IgD-negative memory B cell (primary cell): ENCODE measurements around the gene GRPEL2. TPM values are rescaled to one million over a fixed set of nuclear protein-coding genes. Genes with fewer than 3 reads are reported as not detected.
A peak's percentile ranks its signal among the peaks of the same experiment; 100 is the strongest.

Experiments used
- H3K27ac Mint-ChIP-seq, 3 donors: one replicate each; pipeline ENCODE4 v1.8.0; 2020 to 2022; ENCODE audit warnings: mild to moderate bottlenecking in 3 of 3, mixed read lengths in 3 of 3, moderate library complexity in 1 of 3
- H3K27me3 Mint-ChIP-seq: one replicate; pipeline ENCODE4 v1.8.0; 2021; ENCODE audit warnings: mixed read lengths
- H3K36me3 Mint-ChIP-seq: one replicate; pipeline ENCODE4 v1.8.0; 2020; ENCODE audit warnings: mild to moderate bottlenecking, mixed read lengths
- H3K4me1 Mint-ChIP-seq, 3 donors: one replicate each; pipeline ENCODE4 v1.8.0; 2020 to 2022; ENCODE audit warnings: mixed read lengths in 3 of 3, mild to moderate bottlenecking in 1 of 3
- H3K4me3 Mint-ChIP-seq, 4 donors: one replicate each; pipeline ENCODE4 v1.8.0; 2020 to 2022; ENCODE audit warnings: mild to moderate bottlenecking in 4 of 4, mixed read lengths in 4 of 4, moderate library complexity in 3 of 4
- H3K9me3 Mint-ChIP-seq, 3 donors: one replicate each; pipeline ENCODE4 v1.8.0; 2020 to 2021; ENCODE audit warnings: mixed read lengths in 3 of 3, mild to moderate bottlenecking in 1 of 3
- polyA plus RNA-seq: library from polyadenylated mRNA; unstranded; fragments of 300-500 nt; fragmentation: Illumina TruSeq; gene quantifications from one replicate; pipeline ENCODE4 v1.2.3, GENCODE V29; 2021

The GRPEL2 gene
- polyA plus RNA-seq, 1 donor from 2014 or later = 1.8 TPM

DNA sequence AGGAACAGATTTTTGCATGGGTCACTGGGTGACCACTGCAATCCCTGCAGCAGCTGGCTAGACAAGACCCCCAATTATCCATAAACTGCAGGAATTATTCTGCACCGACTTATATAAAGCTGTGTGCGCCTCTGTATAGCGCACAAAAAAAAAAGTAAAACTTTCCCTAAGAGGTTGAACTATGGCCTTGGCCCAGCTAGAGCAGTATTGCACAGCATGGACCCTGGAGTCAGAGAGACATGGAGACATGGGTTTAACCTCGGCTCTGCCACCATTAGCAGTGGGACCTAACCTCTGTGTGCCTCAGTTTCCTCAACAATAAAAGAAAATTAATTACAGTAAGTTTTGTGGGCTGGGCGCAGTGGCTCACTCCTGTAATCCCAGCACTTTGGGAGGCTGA, 17.1 kb upstream of the GRPEL2 start:
- no peaks in the 10 kb centered on the region for H3K4me1 Mint-ChIP-seq
- no peaks in the 10 kb centered on the region for H3K36me3 Mint-ChIP-seq
- no peak overlapping the region for H3K4me3 Mint-ChIP-seq
- no peaks in the 10 kb centered on the region for H3K9me3 Mint-ChIP-seq
- no peaks in the 10 kb centered on the region for H3K27me3 Mint-ChIP-seq
- no peak overlapping the region for H3K27ac Mint-ChIP-seq

- Mint-ChIP-seq H3K4me3 (no peak overlapping the region), H3K27me3 (peaks cover 2% of the 10 kb centered on the region), H3K27ac (no peak overlapping the region), H3K9me3 (no peaks in the 10 kb centered on the region), H3K36me3 (peaks cover 2% of the 10 kb centered on the region), H3K4me1 (no peaks in the 10 kb centered on the region)
These were observed 11.4 kb upstream of the GRPEL2 start for GRCh38 chr5:149333711-149334443.

- Mint-ChIP-seq H3K27ac (no peak overlapping the region), H3K4me1 (peaks cover 0 to 1% (median 0%) of the 10 kb centered on the region in 3 donors), H3K36me3 (peaks cover 2% of the 10 kb centered on the region), H3K4me3 (no peak overlapping the region), H3K9me3 (no peaks in the 10 kb centered on the region), H3K27me3 (peaks cover 2% of the 10 kb centered on the region)
These were observed 7.6 kb upstream of the GRPEL2 start for GRCh38 chr5:149337736-149338135.

DNA sequence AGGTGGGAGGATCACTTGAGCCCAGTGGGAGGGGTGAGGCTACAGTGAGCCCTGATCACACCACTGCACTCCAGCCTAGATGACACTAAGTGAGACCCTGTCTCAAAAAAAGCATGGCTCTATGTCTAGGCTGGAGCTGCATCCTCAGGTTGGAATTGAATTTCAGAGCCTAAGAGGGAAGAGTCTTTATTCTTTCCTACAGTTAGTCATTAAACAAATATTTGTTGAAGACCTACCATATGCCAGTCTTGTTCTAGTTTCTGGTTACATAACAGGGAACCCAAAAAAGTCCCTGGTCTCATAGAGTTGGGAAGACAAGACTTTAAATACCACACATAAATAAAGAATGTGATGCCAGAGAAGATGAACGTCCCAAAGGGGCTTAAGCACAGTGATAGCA, 6.9 kb upstream of the GRPEL2 start:
- H3K9me3 Mint-ChIP-seq = no peaks in the 10 kb centered on the region
- H3K36me3 Mint-ChIP-seq = peaks cover 2% of the 10 kb centered on the region

DNA sequence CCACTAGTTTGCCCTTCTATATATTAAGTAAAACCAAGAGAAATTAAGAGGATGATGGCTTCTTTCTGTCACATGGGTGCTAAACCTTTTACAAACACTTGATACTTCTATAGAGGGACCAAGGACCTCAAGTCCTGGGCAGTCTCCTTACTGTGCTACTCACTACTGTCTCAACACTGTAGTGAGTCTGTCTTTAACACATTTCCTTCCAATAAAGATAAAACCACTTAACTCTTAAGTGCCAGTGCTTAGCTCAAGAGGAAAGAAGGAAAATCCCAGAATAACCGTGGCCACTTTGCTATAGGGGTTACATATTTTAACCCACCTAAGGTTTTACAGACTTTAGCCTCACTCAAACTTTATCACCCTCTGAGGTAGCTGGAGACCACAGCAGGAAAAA, 4.4 kb upstream of the GRPEL2 start:
- Mint-ChIP-seq H3K4me3 (no peak overlapping the region), H3K4me1 (peaks cover 11 to 14% (median 12%) of the 10 kb centered on the region in 3 donors), H3K36me3 (peaks cover 2% of the 10 kb centered on the region)

More for the DNA sequence above, 6.9 kb upstream of the GRPEL2 start:
- Mint-ChIP-seq H3K4me1 (peaks cover 0 to 1% (median 0%) of the 10 kb centered on the region in 3 donors), H3K27ac (no peak overlapping the region), H3K27me3 (peaks cover 2% of the 10 kb centered on the region), H3K4me3 (no peak overlapping the region)

GRCh38 chr5:149341876-149342275, 3.4 kb upstream of the GRPEL2 start:
- Mint-ChIP-seq H3K9me3 (no peaks in the 10 kb centered on the region), H3K27me3 (no peaks in the 10 kb centered on the region), H3K36me3 (no peaks in the 10 kb centered on the region), H3K4me1 (peaks cover 17 to 20% (median 18%) of the 10 kb centered on the region in 3 donors), H3K27ac (no peak overlapping the region), H3K4me3 (peak overlapping the region in 1 of 4 donors; percentile 24)

More for the DNA sequence above, 4.4 kb upstream of the GRPEL2 start:
- Mint-ChIP-seq H3K27me3 (no peaks in the 10 kb centered on the region), H3K9me3 (no peaks in the 10 kb centered on the region), H3K27ac (no peak overlapping the region)

DNA sequence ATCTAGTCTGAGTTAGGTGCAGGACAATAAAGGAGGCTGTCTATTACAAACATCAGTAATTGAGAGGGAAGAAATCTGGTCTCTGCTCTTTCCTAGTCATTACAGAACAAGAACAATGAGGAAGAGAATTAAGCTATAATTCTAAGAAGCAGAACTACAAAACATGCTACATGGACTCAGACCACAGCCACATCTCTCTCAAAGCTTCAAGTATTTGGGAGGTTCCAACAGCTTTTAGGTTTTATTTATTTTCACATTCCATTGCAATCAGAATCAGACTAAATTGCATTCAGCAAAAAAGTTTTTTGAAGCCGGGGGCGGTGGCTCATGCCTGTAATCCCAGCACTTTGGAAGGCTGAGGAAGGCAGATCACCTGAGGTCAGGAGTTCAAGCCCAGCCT, 1.1 kb upstream of the GRPEL2 start:
- Mint-ChIP-seq H3K27me3 (no peaks in the 10 kb centered on the region), H3K27ac (peak overlapping the region in 2 of 3 donors; percentile 76 to 94), H3K4me3 (peak overlapping the region; percentile 15 to 95 (median 48)), H3K9me3 (no peaks in the 10 kb centered on the region), H3K4me1 (peaks cover 25 to 28% (median 28%) of the 10 kb centered on the region in 3 donors), H3K36me3 (peaks cover 4% of the 10 kb centered on the region)

DNA sequence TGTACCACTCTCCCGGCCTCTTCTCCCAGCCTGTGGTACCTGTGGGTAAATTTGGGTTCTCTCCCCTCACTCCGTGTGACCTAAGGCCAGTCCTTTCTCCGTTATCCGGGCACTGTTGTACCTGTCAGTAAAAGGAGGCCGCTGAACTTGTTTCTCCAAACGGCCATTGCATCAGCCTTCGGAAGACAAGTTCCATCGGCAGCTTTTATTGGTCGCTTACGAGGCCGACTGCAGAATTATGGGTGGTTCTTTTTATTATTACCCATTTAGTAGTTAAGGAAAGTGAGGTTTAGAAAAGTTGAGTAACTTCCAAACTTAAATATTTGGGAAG, 558 bp downstream of the GRPEL2 start:
- Mint-ChIP-seq H3K27ac (peak overlapping the region; percentile 56 to 94 (median 82)), H3K9me3 (no peaks in the 10 kb centered on the region), H3K36me3 (peaks cover 16% of the 10 kb centered on the region), H3K27me3 (no peaks in the 10 kb centered on the region), H3K4me3 (peak overlapping the region; percentile 85 to 95 (median 94)), H3K4me1 (peaks cover 25 to 31% (median 28%) of the 10 kb centered on the region in 3 donors)

- Mint-ChIP-seq H3K27me3 (no peaks in the 10 kb centered on the region), H3K4me1 (peaks cover 27 to 31% (median 30%) of the 10 kb centered on the region in 3 donors), H3K4me3 (peak overlapping the region in 1 of 4 donors; percentile 80), H3K9me3 (no peaks in the 10 kb centered on the region), H3K27ac (peak overlapping the region in 2 of 3 donors; percentile 23 to 24), H3K36me3 (peaks cover 21% of the 10 kb centered on the region)
These were observed 3.2 kb downstream of the GRPEL2 start for GRCh38 chr5:149348518-149348917.

DNA sequence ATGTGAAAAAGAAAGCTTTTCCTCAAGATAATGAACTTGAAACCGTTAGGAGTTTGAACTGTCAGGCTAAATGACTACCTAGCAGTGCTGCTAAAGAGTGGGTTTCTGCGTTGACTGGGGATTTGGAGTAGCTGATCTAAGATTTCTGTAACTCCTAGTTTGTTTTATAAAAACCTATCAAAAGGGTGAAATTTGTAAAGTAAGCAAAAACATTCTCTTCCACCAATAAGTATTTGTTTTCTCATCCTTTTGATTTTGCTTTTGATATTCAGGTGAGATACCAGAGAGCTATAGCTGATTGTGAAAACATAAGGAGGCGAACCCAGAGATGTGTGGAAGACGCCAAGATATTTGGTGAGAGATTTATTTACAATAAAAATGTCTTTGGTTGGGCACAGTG, 4.1 kb downstream of the GRPEL2 start:
- no peak overlapping the region for H3K4me3 Mint-ChIP-seq
- no peaks in the 10 kb centered on the region for H3K27me3 Mint-ChIP-seq
- H3K4me1 Mint-ChIP-seq = peaks cover 26 to 27% (median 26%) of the 10 kb centered on the region in 3 donors
- H3K9me3 Mint-ChIP-seq = no peaks in the 10 kb centered on the region
- H3K27ac Mint-ChIP-seq = no peak overlapping the region
- H3K36me3 Mint-ChIP-seq = peaks cover 23% of the 10 kb centered on the region

- H3K27ac Mint-ChIP-seq = no peak overlapping the region
- peaks cover 8 to 13% (median 12%) of the 10 kb centered on the region in 3 donors for H3K4me1 Mint-ChIP-seq
- no peaks in the 10 kb centered on the region for H3K27me3 Mint-ChIP-seq
- H3K9me3 Mint-ChIP-seq = no peaks in the 10 kb centered on the region
- H3K4me3 Mint-ChIP-seq = peak overlapping the region in 1 of 4 donors; percentile 5
- peaks cover 23% of the 10 kb centered on the region for H3K36me3 Mint-ChIP-seq
These were observed 6.9 kb downstream of the GRPEL2 start for GRCh38 chr5:149352169-149352568.

- no peak overlapping the region for H3K4me3 Mint-ChIP-seq
These were observed 8.6 kb downstream of the GRPEL2 start for GRCh38 chr5:149353911-149354310.

DNA sequence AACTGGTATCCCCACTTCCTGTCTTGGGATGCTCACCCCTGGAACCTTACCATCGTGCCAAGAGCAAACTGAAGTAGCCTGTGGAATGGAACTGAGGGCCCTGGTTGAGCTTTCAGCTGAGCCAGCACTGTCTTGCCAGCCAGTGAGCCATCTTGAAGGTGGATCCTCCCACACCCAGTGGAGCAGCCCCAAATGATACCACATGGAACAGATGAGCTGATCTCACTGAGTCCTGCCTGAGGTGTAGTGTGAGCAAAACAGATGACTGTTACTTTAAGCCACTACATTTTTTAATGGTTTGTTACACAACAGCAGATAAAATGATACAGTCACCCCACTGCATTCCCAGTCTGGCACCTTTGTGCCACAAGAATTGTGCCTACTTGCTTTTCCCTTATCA, 10.4 kb downstream of the GRPEL2 start:
- peak overlapping the region in 1 of 4 donors; percentile 38 for H3K4me3 Mint-ChIP-seq
- H3K27ac Mint-ChIP-seq = no peak overlapping the region
- H3K4me1 Mint-ChIP-seq = peaks cover 11 to 22% (median 18%) of the 10 kb centered on the region in 3 donors
- no peaks in the 10 kb centered on the region for H3K27me3 Mint-ChIP-seq
- peaks cover 11% of the 10 kb centered on the region for H3K36me3 Mint-ChIP-seq
- H3K9me3 Mint-ChIP-seq = no peaks in the 10 kb centered on the region

More at GRCh38 chr5:149353911-149354310, 8.6 kb downstream of the GRPEL2 start:
- Mint-ChIP-seq H3K27ac (no peak overlapping the region), H3K36me3 (peaks cover 19% of the 10 kb centered on the region), H3K9me3 (no peaks in the 10 kb centered on the region), H3K27me3 (no peaks in the 10 kb centered on the region), H3K4me1 (peaks cover 12 to 19% (median 17%) of the 10 kb centered on the region in 3 donors)

- H3K36me3 Mint-ChIP-seq = peaks cover 10% of the 10 kb centered on the region
- no peaks in the 10 kb centered on the region for H3K27me3 Mint-ChIP-seq
- peaks cover 11 to 22% (median 18%) of the 10 kb centered on the region in 3 donors for H3K4me1 Mint-ChIP-seq
- peak overlapping the region in 1 of 4 donors; percentile 38 for H3K4me3 Mint-ChIP-seq
- no peak overlapping the region for H3K27ac Mint-ChIP-seq
- no peaks in the 10 kb centered on the region for H3K9me3 Mint-ChIP-seq
These were observed 11.1 kb downstream of the GRPEL2 start for GRCh38 chr5:149356391-149356790.

DNA sequence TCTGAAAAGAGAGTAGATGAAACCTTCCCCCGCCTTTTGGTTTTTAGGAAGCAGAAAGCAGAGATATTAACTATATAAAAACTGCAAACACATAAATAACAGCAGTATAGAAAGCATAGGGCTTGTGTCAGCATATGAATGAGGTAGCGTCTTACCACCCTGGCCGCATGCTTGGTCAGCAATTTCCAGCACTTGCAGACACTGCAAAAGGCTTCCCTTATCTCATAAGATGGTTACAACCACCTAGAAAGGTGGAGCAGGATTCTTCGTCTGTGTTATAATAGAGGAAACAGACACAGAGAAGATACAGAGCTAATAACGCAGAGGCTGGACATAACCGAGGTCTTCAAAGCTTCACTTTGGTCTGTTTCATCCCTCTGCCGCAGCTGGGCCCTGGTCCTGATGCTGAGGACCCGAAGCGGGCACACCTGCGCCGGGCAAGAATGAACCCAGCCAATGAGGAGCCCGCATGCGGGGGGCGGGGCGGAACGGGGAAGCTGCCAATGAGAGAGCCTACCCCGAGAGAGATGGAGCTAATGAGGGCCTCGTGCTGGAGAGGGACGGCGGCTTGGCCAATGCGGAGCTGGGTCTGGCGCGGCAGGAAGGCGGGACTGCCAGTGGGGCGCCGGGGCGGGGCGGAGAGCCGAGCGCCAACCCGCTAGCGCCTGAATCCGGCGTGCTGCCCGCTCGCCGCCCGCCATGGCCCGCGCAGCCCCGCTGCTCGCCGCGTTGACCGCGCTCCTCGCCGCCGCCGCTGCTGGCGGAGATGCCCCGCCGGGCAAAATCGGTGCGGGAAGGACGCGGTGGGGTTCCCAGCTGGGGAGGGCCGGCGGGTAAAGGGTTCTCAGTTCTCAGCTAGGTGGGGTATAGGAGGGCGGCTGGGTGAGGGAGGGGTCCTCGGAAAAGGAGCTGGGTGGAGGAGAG, 12.3 kb downstream of the GRPEL2 start, which contains the start of gene PCYOX1L:
Gene PCYOX1L, plus strand, starts transcription at position 677 of the 924 bp plus-strand sequence. Its CDS starts 23 bp downstream, at position 700.
- H3K36me3 Mint-ChIP-seq = peaks cover 7% of the 10 kb centered on the region
- peak within 1 kb of the TSS; percentile 88 to 93 (median 91) for H3K27ac Mint-ChIP-seq
- peaks cover 11 to 18% (median 18%) of the 10 kb centered on the region in 3 donors for H3K4me1 Mint-ChIP-seq
- H3K4me3 Mint-ChIP-seq = peak within 1 kb of the TSS; percentile 90 to 97 (median 94)
- no peaks in the 10 kb centered on the region for H3K9me3 Mint-ChIP-seq
- H3K27me3 Mint-ChIP-seq = no peaks in the 10 kb centered on the region
